Osteocyte (in vitro differentiated cells): ENCODE measurements around the gene GRM7. TPM values are rescaled to one million over a fixed set of nuclear protein-coding genes. Genes with fewer than 3 reads are reported as not detected.

ENCODE experiments used
- DNase-seq: peaks from one replicate; pipeline ENCODE4 v3.0.0; 2021; ENCODE audit warnings: mixed read lengths; ENCODE audit not compliant: unreplicated experiment; ENCODE audit errors: extremely low spot score
- H3K27ac Mint-ChIP-seq: one replicate; pipeline ENCODE4 v1.8.0; 2021; ENCODE audit warnings: mild to moderate bottlenecking, mixed read lengths; ENCODE audit not compliant: unreplicated experiment
- H3K27me3 Mint-ChIP-seq: one replicate; pipeline ENCODE4 v1.8.0; 2021; ENCODE audit warnings: mixed read lengths; ENCODE audit not compliant: unreplicated experiment
- H3K36me3 Mint-ChIP-seq: one replicate; pipeline ENCODE4 v1.8.0; 2021; ENCODE audit warnings: mixed read lengths; ENCODE audit not compliant: unreplicated experiment
- H3K4me1 Mint-ChIP-seq: one replicate; pipeline ENCODE4 v1.8.0; 2021; ENCODE audit warnings: mixed read lengths; ENCODE audit not compliant: unreplicated experiment
- H3K4me3 Mint-ChIP-seq: one replicate; pipeline ENCODE4 v1.8.0; 2021; ENCODE audit warnings: mild to moderate bottlenecking, moderate library complexity, mixed read lengths; ENCODE audit not compliant: unreplicated experiment
- H3K9me3 Mint-ChIP-seq: one replicate; pipeline ENCODE4 v1.8.0; 2021; ENCODE audit warnings: mixed read lengths; ENCODE audit not compliant: unreplicated experiment
- total RNA-seq: library from RNA; stranded (reverse); gene quantifications from 2 replicates; pipeline ENCODE4 v1.2.1, GENCODE V29; 2021
- TF ChIP-seq, protein P1 (sequence below): fragments of 200-600 bp; sonication (generic); IDR thresholded peaks from 2 replicates; pipeline ENCODE4 v1.5.0; 2021; ENCODE audit warnings: antibody characterized with exemption, mild to moderate bottlenecking, moderate library complexity

GRM7 gene
- total RNA-seq, 1 donor from 2014 or later, result not detected

DNA sequence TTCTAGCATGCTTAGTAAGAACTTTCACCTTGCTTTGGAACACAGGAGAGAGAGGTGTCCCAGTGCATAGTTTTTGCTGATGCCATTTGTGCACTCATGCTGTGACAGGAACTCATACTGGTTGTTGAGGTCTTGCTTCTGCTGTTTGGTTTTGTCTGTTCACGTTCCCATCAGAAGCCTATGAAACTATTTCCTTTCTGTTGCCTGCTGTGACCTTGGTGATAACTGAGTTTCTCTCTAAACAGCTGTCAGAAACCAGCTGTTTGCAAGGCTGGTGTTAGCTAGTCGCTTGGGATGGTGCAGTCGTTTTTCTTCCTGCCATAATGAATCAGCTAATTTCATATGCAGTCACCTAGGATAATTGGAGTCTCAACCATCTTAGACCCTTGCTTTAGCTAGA, 724.1 kb downstream of the GRM7 start:
- Mint-ChIP-seq H3K9me3 (no peaks in the 10 kb centered on the region), H3K4me3 (no peak overlapping the region), H3K27ac (no peak overlapping the region), H3K27me3 (no peaks in the 10 kb centered on the region), H3K4me1 (no peaks in the 10 kb centered on the region), H3K36me3 (no peaks in the 10 kb centered on the region)
- DNase-seq, result no peak
- TF ChIP-seq, protein P1, sequence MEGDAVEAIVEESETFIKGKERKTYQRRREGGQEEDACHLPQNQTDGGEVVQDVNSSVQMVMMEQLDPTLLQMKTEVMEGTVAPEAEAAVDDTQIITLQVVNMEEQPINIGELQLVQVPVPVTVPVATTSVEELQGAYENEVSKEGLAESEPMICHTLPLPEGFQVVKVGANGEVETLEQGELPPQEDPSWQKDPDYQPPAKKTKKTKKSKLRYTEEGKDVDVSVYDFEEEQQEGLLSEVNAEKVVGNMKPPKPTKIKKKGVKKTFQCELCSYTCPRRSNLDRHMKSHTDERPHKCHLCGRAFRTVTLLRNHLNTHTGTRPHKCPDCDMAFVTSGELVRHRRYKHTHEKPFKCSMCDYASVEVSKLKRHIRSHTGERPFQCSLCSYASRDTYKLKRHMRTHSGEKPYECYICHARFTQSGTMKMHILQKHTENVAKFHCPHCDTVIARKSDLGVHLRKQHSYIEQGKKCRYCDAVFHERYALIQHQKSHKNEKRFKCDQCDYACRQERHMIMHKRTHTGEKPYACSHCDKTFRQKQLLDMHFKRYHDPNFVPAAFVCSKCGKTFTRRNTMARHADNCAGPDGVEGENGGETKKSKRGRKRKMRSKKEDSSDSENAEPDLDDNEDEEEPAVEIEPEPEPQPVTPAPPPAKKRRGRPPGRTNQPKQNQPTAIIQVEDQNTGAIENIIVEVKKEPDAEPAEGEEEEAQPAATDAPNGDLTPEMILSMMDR, result no peak

DNA sequence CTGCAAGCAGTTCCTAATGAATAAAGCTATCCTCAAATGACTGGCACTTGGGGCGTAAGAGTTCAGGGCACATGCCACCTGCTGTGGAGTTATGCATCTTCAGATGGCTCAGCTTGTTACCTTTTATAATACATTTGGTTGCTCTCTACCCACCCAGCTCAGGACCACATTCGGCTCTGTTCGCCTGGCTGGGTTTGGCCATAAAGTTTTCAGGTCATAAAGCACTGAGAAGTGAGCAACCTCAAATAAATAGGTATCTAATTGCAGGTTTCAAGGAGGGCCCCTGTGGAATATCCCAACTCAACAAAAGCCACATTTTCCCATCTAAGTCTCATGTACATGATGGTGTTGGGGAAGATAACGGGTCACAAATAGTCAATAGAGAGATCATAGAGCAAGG, 727.3 kb downstream of the GRM7 start:
- Mint-ChIP-seq H3K36me3 (no peaks in the 10 kb centered on the region), H3K27me3 (no peaks in the 10 kb centered on the region), H3K4me1 (no peaks in the 10 kb centered on the region), H3K27ac (no peak overlapping the region), H3K9me3 (no peaks in the 10 kb centered on the region), H3K4me3 (no peak overlapping the region)
- no peak for DNase-seq
- TF ChIP-seq, protein P1, result no peak

DNA sequence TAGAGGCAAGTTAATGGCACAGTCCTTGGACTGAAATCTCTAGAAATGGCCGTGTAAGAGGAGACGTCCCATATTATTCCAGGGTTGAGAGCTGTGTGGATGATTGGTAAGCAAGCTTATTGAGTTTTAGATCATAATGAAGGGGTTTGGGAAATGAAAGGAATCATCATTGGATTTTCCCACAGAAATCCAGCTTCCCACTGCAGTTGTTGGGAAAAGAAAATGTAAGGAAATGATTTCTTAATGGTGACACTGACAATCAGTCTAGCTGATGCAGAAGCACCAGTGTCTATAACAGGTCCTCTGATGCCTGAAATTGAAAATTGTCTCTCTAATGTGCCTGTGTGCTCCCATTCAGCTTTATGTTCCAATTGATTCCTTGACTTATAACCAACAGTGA, 728.6 kb downstream of the GRM7 start:
- Mint-ChIP-seq H3K4me1 (no peaks in the 10 kb centered on the region), H3K9me3 (no peaks in the 10 kb centered on the region), H3K27ac (no peak overlapping the region), H3K36me3 (no peaks in the 10 kb centered on the region), H3K27me3 (no peaks in the 10 kb centered on the region), H3K4me3 (no peak overlapping the region)
- TF ChIP-seq, protein P1, result no peak
- DNase-seq, result no peak

DNA sequence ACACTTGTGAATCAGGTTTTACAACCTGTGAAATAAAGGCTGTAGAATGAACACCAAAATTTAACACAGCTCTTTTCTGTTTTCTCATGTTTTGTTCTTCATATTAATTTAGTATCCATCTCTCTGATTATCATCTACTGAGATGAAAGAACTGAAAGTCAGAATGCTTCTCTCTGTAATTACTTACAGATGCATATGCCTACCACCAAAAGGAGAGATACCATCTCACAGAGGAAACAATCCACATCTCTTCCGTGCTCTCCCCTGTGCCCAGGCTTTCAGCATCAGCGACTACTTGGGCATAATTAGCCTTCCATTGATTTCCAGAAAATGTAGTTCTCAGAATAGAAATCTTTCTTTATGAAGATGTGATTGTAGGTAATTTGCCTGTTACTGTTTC, 741.4 kb downstream of the GRM7 start:
- Mint-ChIP-seq H3K4me3 (no peak overlapping the region), H3K36me3 (no peaks in the 10 kb centered on the region), H3K4me1 (no peaks in the 10 kb centered on the region), H3K27ac (no peak overlapping the region), H3K9me3 (no peaks in the 10 kb centered on the region), H3K27me3 (no peaks in the 10 kb centered on the region)
- DNase-seq, result no peak
- TF ChIP-seq, protein P1, result no peak

DNA sequence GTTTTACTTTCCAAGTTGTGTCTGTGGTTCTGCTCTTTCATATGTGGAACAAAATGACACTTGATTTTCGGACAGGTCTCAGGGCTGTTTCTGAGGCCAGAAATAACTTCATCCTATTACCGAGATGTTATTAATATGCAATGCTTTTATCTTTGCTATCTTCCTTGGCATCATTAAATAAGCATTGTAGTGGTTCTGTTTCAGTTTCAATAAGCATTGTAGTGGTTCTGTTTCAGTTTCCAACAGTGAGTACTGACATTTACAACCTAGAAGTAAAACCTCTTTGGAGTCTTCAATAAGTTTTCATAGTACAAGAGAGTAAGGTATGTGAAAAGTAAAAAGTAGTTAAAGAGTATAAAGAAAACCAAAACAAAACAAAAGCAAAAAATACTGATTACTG, 746.2 kb downstream of the GRM7 start:
- TF ChIP-seq, protein P1, result no peak
- no peak overlapping the region for H3K4me3 Mint-ChIP-seq
- no peaks in the 10 kb centered on the region for H3K4me1 Mint-ChIP-seq
- no peaks in the 10 kb centered on the region for H3K27me3 Mint-ChIP-seq
- H3K27ac Mint-ChIP-seq, result no peak overlapping the region
- no peaks in the 10 kb centered on the region for H3K9me3 Mint-ChIP-seq
- no peaks in the 10 kb centered on the region for H3K36me3 Mint-ChIP-seq
- no peak for DNase-seq
